SK-N-MC (cell line): ENCODE results near the gene PHACTR4.

Source experiments
- EZH2 ChIP-seq: fragments of 200-600 bp; sonication (generic); IDR thresholded peaks from one replicate; pipeline ENCODE4 v1.6.1; 2017; ENCODE audit warnings: antibody characterized with exemption
- FOXP2 ChIP-seq: optimal IDR thresholded peaks from 2 replicates; pipeline ENCODE3; 2011; ENCODE audit warnings: mild to moderate bottlenecking, moderate library complexity; ENCODE audit not compliant: insufficient read depth; ENCODE audit errors: extremely low read length, control extremely low read depth
- POLR2AphosphoS5 ChIP-seq: IDR thresholded peaks from 2 replicates; pipeline ENCODE4 v1.6.1; 2012; ENCODE audit warnings: mild to moderate bottlenecking, low read depth, low read length, borderline replicate concordance

GRCh38 chr1:28534671-28535070 is 165.1 kb downstream of the PHACTR4 start:
- TF ChIP-seq POLR2AphosphoS5 (no peak), FOXP2 (no peak), EZH2 (no peak)
